ENCODE measurements around the gene TCF7. TPM values are rescaled to one million over a fixed set of nuclear protein-coding genes. Genes with fewer than 3 reads are reported as not detected.

TCF7 gene
- total and polyA plus RNA-seq, 2 of the 13 experiments (the other 11 are each of a cell fraction or from before 2014, with no cell fraction given) = 6.3 to 6.8 TPM

DNA sequence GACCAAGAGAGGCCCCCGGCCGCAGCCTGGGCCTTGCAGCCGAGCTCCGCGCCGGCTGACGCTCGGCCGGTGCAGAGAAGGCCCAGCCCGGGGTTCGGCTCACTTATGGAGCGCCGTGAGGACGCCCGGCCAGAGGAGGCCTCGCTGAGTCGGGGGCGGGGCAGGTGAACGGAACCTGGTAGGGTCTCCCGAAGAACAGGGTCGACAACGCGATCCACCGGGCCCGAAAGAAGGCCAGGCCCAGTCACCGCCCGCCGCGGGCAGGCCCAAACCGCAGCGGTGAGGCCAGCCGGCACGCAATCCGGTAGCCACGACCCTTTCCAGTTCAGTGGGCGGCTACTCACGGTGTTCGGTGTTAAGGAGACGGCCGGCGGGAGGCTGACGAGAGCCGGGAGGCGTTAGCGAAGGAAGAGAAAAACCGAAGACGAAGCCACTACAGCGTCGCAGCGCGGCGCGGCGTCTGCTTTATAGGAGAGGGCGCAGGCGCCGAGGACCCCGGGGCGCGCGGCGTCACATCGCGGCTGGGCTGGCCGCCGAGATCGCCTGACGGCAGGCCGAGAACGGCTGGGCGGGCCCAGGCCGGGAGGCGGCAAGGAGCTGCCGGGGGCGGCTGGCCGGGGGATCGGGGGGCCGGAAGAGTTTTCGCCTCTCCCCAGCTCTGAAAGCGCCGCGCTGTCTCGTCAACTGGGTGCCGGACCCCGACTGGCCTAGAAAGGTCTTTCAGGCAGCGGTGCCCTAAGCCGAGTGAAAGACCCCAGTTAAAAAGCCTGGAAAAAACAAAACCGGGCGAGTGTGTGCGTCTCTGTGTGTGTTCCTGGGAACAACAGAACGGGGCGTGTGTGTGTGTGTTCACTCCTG, 62.3 kb downstream of the TCF7 start, which contains the start of gene SKP1 (continued):
- TF ChIP-seq SATB2 (CRISPR knock-in tag; IDR thresholded peaks at IDR 0.05) (no peak; the same call in 1 of the 2 replicates), PITX1 (CRISPR knock-in tag; IDR thresholded peaks at IDR 0.05) (peak; percentile 69; the same call in 1 of the 2 replicates), RBM39 (IDR thresholded peaks at IDR 0.05; ENCODE audit: low read depth, low read length, poor library complexity, severe bottlenecking) (peak; percentile 97), HOXA7 (CRISPR knock-in tag; IDR thresholded peaks at IDR 0.05) (no peak), MXI1 (IDR thresholded peaks at IDR 0.05; ENCODE audit: borderline replicate concordance, low read depth, low read length) (peak; percentile 55; the same call in 2 of the 3 replicates), TEAD3 (CRISPR knock-in tag; optimal IDR thresholded peaks at IDR 0.05; ENCODE audit: borderline replicate concordance) (peak; percentile 15), PCBP2 (optimal IDR thresholded peaks at IDR 0.05; ENCODE audit: low read depth, low read length, poor library complexity, severe bottlenecking) (no peak), GATAD1 (CRISPR knock-in tag; IDR thresholded peaks at IDR 0.05) (peak; percentile 68), KLF12 (CRISPR knock-in tag; IDR thresholded peaks at IDR 0.05; ENCODE audit: borderline replicate concordance) (peak; percentile 69; the same call in 1 of the 2 replicates), ARNT2 (CRISPR knock-in tag; IDR thresholded peaks at IDR 0.05; ENCODE audit: low read depth) (peak; percentile 87), ATF7-NPFF (CRISPR knock-in tag; IDR thresholded peaks at IDR 0.05; ENCODE audit: low read depth) (0 out of 2 replicates have a peak, but pooled peaks have one; percentile 36), DNMT3B (CRISPR knock-in tag; conservative IDR thresholded peaks at IDR 0.05) (no peak), RELA (CRISPR knock-in tag; IDR thresholded peaks at IDR 0.05) (no peak), ZNF230 (CRISPR knock-in tag; IDR thresholded peaks at IDR 0.05) (0 out of 2 replicates have a peak, but pooled peaks have one; percentile 62), PTBP1 (IDR thresholded peaks at IDR 0.05; ENCODE audit: low read depth, low read length, poor library complexity, severe bottlenecking) (no peak)
- TF ChIP-seq, protein P1, sequence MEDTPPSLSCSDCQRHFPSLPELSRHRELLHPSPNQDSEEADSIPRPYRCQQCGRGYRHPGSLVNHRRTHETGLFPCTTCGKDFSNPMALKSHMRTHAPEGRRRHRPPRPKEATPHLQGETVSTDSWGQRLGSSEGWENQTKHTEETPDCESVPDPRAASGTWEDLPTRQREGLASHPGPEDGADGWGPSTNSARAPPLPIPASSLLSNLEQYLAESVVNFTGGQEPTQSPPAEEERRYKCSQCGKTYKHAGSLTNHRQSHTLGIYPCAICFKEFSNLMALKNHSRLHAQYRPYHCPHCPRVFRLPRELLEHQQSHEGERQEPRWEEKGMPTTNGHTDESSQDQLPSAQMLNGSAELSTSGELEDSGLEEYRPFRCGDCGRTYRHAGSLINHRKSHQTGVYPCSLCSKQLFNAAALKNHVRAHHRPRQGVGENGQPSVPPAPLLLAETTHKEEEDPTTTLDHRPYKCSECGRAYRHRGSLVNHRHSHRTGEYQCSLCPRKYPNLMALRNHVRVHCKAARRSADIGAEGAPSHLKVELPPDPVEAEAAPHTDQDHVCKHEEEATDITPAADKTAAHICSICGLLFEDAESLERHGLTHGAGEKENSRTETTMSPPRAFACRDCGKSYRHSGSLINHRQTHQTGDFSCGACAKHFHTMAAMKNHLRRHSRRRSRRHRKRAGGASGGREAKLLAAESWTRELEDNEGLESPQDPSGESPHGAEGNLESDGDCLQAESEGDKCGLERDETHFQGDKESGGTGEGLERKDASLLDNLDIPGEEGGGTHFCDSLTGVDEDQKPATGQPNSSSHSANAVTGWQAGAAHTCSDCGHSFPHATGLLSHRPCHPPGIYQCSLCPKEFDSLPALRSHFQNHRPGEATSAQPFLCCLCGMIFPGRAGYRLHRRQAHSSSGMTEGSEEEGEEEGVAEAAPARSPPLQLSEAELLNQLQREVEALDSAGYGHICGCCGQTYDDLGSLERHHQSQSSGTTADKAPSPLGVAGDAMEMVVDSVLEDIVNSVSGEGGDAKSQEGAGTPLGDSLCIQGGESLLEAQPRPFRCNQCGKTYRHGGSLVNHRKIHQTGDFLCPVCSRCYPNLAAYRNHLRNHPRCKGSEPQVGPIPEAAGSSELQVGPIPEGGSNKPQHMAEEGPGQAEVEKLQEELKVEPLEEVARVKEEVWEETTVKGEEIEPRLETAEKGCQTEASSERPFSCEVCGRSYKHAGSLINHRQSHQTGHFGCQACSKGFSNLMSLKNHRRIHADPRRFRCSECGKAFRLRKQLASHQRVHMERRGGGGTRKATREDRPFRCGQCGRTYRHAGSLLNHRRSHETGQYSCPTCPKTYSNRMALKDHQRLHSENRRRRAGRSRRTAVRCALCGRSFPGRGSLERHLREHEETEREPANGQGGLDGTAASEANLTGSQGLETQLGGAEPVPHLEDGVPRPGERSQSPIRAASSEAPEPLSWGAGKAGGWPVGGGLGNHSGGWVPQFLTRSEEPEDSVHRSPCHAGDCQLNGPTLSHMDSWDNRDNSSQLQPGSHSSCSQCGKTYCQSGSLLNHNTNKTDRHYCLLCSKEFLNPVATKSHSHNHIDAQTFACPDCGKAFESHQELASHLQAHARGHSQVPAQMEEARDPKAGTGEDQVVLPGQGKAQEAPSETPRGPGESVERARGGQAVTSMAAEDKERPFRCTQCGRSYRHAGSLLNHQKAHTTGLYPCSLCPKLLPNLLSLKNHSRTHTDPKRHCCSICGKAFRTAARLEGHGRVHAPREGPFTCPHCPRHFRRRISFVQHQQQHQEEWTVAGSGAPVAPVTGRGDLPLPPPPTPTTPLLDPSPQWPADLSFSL (CRISPR knock-in tag; IDR thresholded peaks at IDR 0.05) = no peak
- TF ChIP-seq, protein P2, sequence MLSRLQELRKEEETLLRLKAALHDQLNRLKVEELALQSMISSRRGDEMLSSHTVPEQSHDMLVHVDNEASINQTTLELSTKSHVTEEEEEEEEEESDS (CRISPR knock-in tag; IDR thresholded peaks at IDR 0.05; ENCODE audit: borderline replicate concordance) = peak; percentile 84; the same call in 1 of the 2 replicates
- TF ChIP-seq, protein P3, sequence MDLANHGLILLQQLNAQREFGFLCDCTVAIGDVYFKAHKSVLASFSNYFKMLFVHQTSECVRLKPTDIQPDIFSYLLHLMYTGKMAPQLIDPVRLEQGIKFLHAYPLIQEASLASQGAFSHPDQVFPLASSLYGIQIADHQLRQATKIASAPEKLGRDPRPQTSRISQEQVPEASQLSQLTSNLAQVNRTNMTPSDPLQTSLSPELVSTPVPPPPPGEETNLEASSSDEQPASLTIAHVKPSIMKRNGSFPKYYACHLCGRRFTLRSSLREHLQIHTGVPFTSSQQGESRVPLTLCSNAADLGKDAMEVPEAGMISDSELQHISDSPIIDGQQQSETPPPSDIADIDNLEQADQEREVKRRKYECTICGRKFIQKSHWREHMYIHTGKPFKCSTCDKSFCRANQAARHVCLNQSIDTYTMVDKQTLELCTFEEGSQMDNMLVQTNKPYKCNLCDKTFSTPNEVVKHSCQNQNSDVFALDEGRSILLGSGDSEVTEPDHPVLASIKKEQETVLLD (CRISPR knock-in tag; IDR thresholded peaks at IDR 0.05; ENCODE audit: low read depth) = peak; percentile 24; the same call in 1 of the 2 replicates
- TF ChIP-seq, protein P4, sequence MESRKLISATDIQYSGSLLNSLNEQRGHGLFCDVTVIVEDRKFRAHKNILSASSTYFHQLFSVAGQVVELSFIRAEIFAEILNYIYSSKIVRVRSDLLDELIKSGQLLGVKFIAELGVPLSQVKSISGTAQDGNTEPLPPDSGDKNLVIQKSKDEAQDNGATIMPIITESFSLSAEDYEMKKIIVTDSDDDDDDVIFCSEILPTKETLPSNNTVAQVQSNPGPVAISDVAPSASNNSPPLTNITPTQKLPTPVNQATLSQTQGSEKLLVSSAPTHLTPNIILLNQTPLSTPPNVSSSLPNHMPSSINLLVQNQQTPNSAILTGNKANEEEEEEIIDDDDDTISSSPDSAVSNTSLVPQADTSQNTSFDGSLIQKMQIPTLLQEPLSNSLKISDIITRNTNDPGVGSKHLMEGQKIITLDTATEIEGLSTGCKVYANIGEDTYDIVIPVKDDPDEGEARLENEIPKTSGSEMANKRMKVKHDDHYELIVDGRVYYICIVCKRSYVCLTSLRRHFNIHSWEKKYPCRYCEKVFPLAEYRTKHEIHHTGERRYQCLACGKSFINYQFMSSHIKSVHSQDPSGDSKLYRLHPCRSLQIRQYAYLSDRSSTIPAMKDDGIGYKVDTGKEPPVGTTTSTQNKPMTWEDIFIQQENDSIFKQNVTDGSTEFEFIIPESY (CRISPR knock-in tag; IDR thresholded peaks at IDR 0.05) = no peak

Measured in HepG2 (cell line).